CD4-positive, alpha-beta T cell treated with Interleukin-21 for 1 hour (primary cell): ENCODE results near the gene NKX2-1.
"Not testable (repeated sequence)": the region's sequence is repeated elsewhere in the genome, so short reads cannot be mapped to it uniquely, and the experiment has no call there.

ENCODE experiments used
- DNase-seq: peaks from one replicate; pipeline ENCODE4 v3.0.0-alpha.2; 2020

NKX2-1 gene

DNA sequence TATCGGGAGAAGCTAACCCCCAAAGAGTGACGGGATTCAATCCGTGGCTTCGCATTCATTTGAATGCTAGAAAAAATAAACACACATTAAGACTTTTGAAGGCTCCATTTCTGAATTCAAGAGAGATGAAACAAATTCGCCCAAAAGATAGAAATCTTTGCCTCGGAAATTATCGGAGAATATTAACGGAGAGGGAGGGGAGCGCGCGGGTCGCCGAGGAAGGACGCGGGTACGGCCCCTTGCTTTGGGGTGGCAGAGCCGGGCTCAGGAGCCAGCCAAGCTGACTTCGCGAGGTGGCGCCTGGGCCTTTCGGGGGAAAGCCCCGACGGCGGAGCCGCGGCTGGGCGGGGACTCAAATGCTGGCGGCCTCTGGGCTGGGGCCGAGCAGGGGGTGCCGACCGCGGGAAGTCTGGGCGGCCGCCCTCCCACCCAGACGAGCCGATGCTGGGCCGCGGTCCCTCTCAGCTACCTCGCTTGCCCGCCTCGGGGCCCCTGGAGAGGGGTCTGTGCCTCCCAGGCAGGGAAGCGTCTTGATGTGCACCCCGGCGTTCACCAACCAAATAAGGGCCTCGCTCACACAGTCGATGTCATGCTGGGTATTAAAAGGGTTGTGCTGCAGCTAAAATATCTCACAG is 14.7 kb downstream of the NKX2-1 start:
- no peak for DNase-seq

DNA sequence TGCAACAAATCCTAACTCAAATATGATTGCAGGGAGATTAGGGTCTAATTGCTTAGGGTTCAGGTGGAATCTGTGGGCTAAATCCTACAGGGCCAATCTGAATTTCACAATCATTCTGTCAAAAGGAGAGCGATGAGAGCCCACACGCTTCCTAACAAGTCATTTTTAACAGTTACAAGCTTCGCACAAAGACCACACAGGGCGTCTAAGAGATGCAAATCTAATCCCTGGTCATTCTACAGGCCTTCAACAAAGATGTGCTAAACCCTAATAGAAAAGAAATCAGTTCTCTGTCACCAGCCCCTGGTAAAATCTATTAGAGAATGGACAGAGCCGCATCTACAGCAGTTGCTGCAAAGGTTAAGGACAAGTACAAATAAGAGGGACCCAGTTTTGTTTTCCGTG is 15.3 kb downstream of the NKX2-1 start:
- no peak for DNase-seq

DNA sequence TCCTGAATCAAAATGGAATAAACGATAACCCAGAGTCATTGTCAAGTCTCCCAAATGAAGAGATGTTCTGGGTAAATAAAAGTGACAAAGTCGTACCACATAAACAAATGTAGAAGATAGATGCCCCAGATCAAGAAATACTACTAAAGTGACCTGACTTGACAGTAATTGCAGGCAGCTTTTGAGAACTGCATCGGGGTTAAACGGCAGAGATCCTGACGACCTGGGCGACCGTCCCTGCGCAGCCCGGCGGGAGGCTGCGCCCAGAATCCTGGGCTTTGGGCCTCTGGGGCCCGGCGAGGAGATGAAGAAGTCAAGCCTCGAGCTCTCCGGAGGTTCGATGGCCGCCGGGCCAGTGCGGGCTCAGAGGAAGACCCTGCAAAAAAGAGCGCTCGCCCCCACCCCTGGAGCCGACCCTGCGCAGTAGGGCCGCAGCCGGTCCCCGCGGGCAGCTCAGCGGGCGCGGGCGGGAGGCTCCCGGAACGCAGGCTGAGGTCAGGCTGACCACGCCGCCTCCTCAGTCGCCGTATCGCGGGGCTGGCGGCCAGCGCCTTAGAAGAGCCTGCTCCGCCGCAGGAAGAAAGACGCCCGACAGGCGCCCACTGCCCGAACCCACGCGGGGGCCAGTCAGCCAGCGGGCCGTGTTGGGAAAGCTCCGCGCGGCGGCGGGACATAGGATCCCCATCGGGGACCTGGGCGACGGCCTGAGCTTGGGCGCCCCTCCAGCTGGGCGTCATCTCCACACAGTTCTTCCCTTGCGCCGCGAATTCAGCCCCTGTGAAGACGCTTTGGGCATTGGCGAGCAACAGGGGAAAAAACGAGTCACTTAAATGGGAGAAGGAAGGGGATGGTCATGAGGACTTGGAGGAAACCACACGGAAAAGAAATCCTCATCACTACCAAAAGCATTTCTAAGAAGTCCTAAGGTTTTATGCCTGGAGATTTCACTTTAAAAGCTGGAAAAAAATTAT is 16.0 kb downstream of the NKX2-1 start:
- no peak for DNase-seq

DNA sequence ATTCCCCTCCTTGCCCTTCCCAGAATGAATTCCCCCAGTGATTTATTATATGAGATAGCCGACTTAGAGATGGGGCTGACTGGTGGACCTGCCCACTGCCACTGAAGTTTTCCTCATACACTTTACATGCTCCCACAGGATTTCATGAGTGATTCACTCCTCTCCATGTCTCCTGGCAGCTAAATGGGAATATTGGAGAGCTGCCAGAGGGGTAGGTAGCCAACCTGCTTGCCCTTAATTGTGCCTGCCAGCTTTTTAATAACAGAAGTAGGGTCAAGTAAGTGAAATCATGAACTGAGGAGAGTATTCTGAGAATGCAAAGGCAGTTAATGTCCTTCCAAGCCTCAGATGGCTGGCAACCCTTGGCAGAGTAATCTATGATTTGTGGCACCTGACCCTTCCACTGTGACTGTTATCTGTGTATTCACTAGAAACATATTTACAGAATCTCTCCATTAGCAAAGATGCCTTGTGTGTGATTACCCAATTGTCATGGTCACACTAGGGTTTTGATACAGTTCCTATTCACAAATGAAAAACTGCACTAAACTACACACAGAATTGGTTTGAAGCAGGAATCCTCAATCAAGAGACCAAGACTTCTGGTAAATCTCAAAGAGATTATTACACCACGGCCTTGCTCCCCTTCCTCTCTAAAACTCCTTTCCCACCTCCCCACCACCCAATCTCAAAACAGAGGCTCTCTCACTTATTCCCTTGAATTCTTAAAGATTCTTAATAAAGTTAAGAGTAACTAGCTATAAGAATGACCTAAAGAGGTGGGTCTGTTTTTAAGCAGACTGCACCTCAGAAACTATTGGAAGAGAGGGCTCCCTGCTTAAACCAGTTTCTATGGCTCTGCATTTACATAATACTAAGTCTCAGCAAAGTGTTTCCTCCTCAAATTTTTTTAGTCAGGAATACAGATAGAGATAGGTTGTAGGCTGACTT is 17.2 kb downstream of the NKX2-1 start:
- no peak for DNase-seq

DNA sequence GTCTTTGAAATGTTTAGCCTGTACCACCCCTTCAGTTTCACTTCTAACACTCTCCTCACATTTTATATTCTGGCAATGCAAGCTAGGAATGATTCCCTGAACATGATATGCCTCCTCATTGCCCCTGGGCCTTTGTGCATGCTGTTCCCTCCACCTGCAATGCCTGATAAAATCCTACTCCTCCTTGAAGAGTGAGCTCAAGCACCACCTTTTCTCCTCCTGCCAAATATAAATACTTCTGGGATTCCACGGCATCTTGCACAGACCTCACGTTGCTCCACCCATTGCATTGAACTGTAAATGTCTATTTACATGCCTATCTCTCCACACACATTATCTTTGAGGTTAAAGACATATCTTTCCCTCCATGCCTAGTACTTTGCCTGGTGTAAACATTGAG is 21.1 kb downstream of the NKX2-1 start:
- no peak for DNase-seq

DNA sequence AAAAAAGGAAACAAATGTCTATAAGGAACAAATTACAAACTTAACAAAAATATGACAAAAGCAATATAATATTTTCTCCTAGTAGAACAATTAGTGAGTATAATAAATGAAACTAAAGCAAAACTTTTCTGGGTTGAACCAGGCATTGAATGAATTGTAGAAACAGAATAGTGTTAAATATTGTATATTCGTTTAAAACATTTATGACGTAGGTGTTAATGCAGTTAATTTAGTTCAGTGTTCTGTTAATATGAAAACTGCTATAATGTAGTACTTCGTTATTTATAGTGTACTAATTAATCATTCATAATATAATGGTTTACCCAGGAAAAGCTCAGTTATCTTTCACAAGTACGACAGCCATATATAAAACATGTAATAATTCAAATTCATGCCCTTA is 23.7 kb downstream of the NKX2-1 start:
- DNase-seq: no peak

DNA sequence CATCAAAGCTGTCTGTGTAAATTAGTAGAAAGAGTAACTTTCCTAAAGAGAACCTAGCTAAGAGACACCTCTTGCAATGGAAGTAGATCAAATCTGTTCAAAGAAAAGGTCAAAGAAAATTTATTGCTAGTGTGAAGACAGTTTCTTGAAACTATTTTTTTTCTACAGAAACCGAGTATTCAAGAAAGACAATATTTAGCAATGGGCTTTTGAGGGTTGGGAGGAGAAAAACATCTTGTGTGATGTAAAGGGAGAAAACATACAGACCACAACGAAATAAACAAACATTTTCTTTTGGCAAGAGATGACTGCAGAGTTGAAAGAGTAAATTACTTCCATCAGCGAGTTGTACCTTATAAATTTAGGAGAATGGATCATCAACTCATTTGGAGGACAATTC is 24.4 kb downstream of the NKX2-1 start:
- DNase-seq: no peak

DNA sequence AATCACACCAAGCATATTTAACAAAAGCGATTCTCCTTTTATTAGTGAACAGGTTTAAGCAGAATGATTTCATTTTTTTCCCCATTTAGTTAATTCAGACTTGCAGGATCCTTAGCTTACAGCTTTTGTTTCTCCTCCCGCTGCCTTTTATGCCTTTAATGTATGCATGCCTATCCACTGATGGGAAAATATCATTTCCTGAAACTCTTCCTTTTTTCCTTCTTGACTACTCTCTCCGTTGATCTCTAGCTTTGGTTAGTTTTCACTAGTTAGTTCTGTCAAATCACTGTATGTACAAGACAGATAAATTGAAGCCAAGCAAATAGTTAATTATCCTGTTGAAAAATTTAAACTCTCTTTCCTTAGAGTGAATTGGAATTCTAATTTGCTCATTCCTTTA is 26.3 kb downstream of the NKX2-1 start:
- no peak for DNase-seq

DNA sequence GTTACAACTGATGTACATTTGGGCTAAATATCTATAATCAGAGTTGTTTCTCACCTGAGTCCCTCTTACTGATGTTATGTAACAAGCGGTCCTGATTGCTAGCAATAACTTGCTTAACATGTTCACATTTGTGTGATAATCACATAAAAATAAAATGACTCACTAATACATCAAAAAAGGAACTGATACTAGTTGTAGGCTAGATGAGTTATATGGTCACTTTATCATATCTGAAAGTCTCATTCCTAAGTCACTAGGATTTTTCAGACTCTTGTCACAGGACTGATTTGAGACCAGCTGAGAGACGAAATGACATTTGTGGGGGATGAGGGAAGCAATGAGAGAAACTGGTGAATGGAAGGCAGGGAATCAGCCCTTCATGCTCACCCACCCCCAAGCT is 34.3 kb downstream of the NKX2-1 start:
- DNase-seq: no peak

DNA sequence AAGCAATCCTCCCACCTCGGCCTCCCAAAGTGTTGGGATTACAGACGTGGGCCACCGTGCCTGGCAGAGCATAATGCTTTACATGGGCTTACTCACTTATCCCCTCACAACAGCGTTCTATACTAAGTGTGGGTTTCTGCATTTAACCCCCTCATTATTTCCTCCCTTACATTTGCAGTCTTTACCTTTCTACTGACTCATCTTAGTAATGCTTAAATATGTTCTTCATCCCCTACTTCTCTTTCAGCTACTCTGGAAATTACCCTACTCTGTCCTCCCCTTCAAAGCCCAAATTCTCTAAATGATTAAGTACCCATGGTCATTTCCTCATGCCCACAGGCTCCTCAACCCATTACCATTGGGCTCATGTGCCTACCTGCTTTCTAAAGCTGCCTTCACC is 40.7 kb downstream of the NKX2-1 start:
- DNase-seq: no peak

DNA sequence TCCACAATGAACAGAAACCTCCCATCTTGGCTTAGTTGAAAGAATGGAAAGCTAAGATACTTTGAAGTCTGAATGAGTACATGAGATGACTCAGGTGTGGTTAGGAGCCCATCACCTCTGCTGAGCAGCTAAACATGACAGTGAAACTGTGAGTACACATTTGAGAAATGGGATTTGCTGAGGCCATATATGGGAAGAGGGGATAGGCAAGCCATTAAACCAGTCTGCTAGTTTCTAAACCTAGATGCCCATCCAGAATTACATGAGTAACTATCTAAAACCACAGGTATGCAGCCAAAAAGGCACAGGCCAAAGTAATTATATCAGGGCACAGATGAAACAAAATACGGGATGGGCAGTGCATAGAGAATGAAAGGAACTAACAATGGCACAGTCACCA is 41.2 kb downstream of the NKX2-1 start:
- DNase-seq: no peak

DNA sequence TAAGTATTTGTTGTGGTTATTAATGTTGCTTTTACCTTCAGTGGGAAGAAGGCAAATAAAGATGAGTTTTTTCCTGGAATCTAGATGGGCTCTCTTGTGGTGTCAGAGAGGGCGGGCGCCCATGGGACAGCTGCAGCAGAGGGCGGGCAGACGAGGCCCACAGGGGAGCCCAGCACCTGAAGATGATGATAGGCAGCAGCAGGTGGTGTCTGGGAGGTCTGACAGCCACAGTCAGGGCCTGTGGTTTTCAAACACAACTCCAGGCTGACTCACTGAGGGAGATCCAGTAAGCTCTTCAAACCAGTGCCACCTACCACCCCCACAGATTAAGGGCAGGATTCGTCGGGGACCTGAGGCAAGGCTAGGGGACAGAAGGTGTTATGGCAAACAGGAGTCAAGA is 42.8 kb downstream of the NKX2-1 start:
- DNase-seq: no peak

DNA sequence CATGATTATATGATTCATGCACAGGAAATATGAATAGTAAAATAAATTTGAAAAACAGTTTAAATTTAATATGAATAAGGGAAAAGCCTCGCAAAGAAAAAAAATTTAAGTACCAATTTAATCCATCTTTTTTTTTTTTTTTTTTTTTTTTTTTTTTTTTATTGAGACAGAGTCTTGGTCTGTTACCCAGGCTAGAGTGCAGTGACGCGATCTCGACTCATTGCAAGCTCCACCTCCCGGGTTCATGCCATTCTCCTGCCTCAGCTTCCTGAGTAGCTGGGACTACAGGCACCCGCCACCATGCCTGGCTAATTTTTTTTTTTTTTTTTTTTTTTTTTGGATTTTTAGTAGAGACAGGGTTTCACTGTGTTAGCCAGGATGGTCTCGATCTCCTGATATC is 44.0 kb downstream of the NKX2-1 start:
- not testable (repeated sequence) for DNase-seq

DNA sequence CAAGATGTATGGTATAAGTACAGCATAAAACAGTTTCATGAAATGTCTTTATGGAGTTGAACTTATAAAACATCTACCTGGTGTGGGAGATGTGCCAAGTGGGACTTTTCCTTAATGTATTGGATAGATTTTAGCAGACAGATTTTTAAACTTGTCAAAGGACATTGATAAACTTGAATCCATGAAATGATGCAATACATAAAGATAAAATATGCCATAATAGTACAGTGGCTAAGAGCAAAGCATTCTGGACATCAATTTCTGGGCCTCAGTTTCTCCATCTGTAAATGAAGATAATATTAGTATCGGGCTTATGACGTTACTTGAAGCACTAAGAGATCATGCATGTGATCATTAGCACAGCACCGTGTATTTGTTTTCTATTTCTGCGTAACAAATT is 45.4 kb downstream of the NKX2-1 start:
- DNase-seq: no peak

DNA sequence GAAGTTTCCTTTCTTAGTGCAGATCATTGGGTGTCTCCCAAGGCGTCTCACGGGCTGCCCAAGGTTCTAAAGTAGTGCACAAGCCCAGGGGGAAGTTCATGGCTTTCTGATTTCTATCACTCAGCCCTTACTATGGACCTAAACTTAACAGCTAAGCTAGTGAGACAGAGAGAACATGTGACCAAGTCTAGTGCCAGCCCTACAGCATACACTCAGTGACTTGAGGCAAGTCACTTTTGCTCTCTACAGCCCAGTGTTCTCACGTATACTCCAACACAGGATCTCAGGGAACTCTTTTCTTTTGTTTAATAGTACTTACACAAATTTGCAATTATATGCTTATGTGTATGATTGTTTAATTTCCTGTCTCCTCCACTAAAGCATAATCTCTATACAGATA is 48.6 kb downstream of the NKX2-1 start:
- DNase-seq: no peak

DNA sequence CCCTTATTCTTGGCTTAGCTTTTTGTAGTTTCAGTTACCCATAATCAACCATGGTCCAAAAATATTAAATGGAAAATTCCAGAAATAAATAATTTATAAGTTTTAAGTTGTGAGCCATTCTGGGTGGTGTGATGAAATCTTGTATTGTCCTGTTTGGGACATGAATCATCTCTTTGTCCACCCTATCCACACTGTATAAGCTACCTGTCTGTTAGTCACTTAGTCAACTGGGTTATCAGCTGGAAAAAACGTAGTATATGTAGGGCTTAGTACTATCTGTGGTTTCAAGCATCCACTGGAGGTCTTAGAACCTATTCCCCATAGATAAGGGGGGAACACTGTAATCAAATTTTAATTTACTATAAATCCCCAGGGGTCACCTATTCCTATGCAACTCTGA is 52.7 kb downstream of the NKX2-1 start:
- no peak for DNase-seq
